Endothelial cell of umbilical vein (primary cell): ENCODE results near the gene SMAD1. TPM values are rescaled to one million over a fixed set of nuclear protein-coding genes. Genes with fewer than 3 reads are reported as not detected.

ENCODE experiments used
- BruUV-seq: library from RNA; stranded (reverse); fragments of 400-500 nt; replicated peaks from 2 replicates; lab custom pipeline; 2021; lab: Mats Ljungman, UMichigan
- CTCF ChIA-PET: fragments of 300-600, 350-600 bp; sonication (Branson Sonifier 250); formaldehyde crosslinking; loops from one replicate; lab custom pipeline; 2021; ENCODE audit warnings: antibody characterized with exemption, inconsistent platforms; lab: Charles Lee
- POLR2A ChIA-PET: fragments of 300-600, 350-600 bp; sonication (Branson Sonifier 250); formaldehyde crosslinking; loops from one replicate; lab custom pipeline; 2021; ENCODE audit warnings: antibody characterized with exemption, inconsistent platforms; lab: Charles Lee
- DNase-seq: peaks from one replicate; pipeline ENCODE4 v3.0.0-alpha.2; 2011; ENCODE audit warnings: low read depth, low spot score
- FAIRE-seq: peaks from 2 replicates; lab custom pipeline; 2011; peaks lifted over from hg19 to GRCh38; lab: Jason Lieb, UNC
- H2AFZ ChIP-seq: 2 replicates; pipeline ENCODE4 v1.6.0; 2012; ENCODE audit warnings: low read depth, low read length, control low read depth, inconsistent platforms
- H3K27ac ChIP-seq: 2 replicates; pipeline ENCODE4 v1.5.1; 2011; ENCODE audit warnings: low read depth, mild to moderate bottlenecking, control low read depth, low read length, moderate library complexity; ENCODE audit not compliant: insufficient read depth
- H3K27me3 ChIP-seq, 2 experiments: 2 replicates each; pipeline versions ENCODE4 v1.6.0 to v1.6.1; 2011; ENCODE audit warnings: low read length in 2 of 2, mixed read lengths in 1 of 2; ENCODE audit not compliant: control insufficient read depth in 2 of 2, insufficient read depth in 2 of 2
- H3K36me3 ChIP-seq, 2 experiments: 2 replicates in 1 of 2; 3 replicates in 1 of 2; pipeline ENCODE4 v1.5.1; 2011; ENCODE audit warnings: low read length in 2 of 2, mild to moderate bottlenecking in 1 of 2, moderate library complexity in 1 of 2; ENCODE audit not compliant: control insufficient read depth in 2 of 2, insufficient read depth in 2 of 2; ENCODE audit errors: extremely low read depth in 1 of 2
- H3K4me1 ChIP-seq: 3 replicates; pipeline ENCODE4 v1.5.1; 2011; ENCODE audit warnings: mild to moderate bottlenecking, low read length; ENCODE audit not compliant: control insufficient read depth, insufficient read depth; ENCODE audit errors: extremely low read depth
- H3K4me2 ChIP-seq: 2 replicates; pipeline ENCODE4 v1.6.1; 2011; ENCODE audit warnings: low read length, control low read depth, mixed read lengths; ENCODE audit not compliant: insufficient read depth
- H3K4me3 ChIP-seq, 3 experiments: fragments of 200-600 bp in 1 of 3; sonication (generic), shearing (Covaris generic) in 1 of 3; replicated peaks in 1 of 3; 2 replicates each; pipeline ENCODE4 v1.5.1; 2011 to 2016; ENCODE audit warnings: control low read depth in 3 of 3, low read length in 3 of 3, mild to moderate bottlenecking in 2 of 3, inconsistent platforms in 1 of 3, low read depth in 1 of 3, moderate library complexity in 1 of 3; ENCODE audit not compliant: insufficient read depth in 1 of 3
- H3K79me2 ChIP-seq: 2 replicates; pipeline ENCODE4 v1.6.0; 2012; ENCODE audit warnings: low read length, inconsistent platforms; ENCODE audit not compliant: control insufficient read depth, insufficient read depth
- H3K9ac ChIP-seq: replicated peaks from 2 replicates; pipeline ENCODE3; 2011; ENCODE audit warnings: low read length, control low read depth; ENCODE audit not compliant: insufficient read depth; ENCODE audit errors: extremely low read depth
- H3K9me1 ChIP-seq: replicated peaks from 3 replicates; pipeline ENCODE4 v1.6.0; 2011; ENCODE audit warnings: mild to moderate bottlenecking, low read length; ENCODE audit not compliant: control insufficient read depth, insufficient read depth; ENCODE audit errors: extremely low read depth
- H3K9me3 ChIP-seq: replicated peaks from 2 replicates; pipeline ENCODE4 v1.5.1; 2012; ENCODE audit warnings: low read length, inconsistent platforms; ENCODE audit not compliant: control insufficient read depth, insufficient read depth
- H4K20me1 ChIP-seq: replicated peaks from 2 replicates; pipeline ENCODE3; 2011; ENCODE audit warnings: mild to moderate bottlenecking, low read length; ENCODE audit not compliant: control insufficient read depth, insufficient read depth; ENCODE audit errors: extremely low read depth
- EZH2 ChIP-seq: IDR thresholded peaks from 2 replicates; pipeline ENCODE4 v1.6.1; 2012; ENCODE audit warnings: borderline replicate concordance, low read depth, mild to moderate bottlenecking, moderate library complexity, low read length, inconsistent platforms; ENCODE audit not compliant: severe bottlenecking
- FOS ChIP-seq: IDR thresholded peaks from 2 replicates; pipeline ENCODE4 v1.6.1; 2011; ENCODE audit warnings: mild to moderate bottlenecking, low read length, moderate library complexity, borderline replicate concordance; ENCODE audit not compliant: insufficient read depth
- GATA2 ChIP-seq: IDR thresholded peaks from 2 replicates; pipeline ENCODE4 v1.7.0; 2011; ENCODE audit warnings: low read depth, mild to moderate bottlenecking, moderate library complexity, mixed read lengths, low read length; ENCODE audit not compliant: insufficient read length, insufficient read depth
- JUN ChIP-seq: IDR thresholded peaks from 2 replicates; pipeline ENCODE4 v1.6.1; 2011; ENCODE audit warnings: borderline replicate concordance, low read depth; ENCODE audit not compliant: insufficient read length, insufficient read depth
- MYC ChIP-seq: IDR thresholded peaks from one replicate; pipeline ENCODE4 v1.6.1; 2011; ENCODE audit warnings: mild to moderate bottlenecking, low read depth, low read length
- POLR2A ChIP-seq: IDR thresholded peaks from 2 replicates; pipeline ENCODE4 v1.6.1; 2012; ENCODE audit warnings: low read depth, mild to moderate bottlenecking, control low read depth, low read length
- POLR2AphosphoS5 ChIP-seq: IDR thresholded peaks from 2 replicates; pipeline ENCODE4 v1.6.1; 2012; ENCODE audit warnings: low read depth, mild to moderate bottlenecking, control low read depth, low read length, moderate library complexity; ENCODE audit not compliant: insufficient read depth
- dilution Hi-C: fragments of 300-500 bp; cut with MboI; formaldehyde crosslinking; loops from one replicate; pipeline ENCODE4 v1.15.0; 2019; ENCODE audit warnings: low sequenced_read_pairs; ENCODE audit not compliant: extremely low pct_ligation_motif_present
- intact Hi-C: fragments of 100-400 bp; cut with micrococcal nuclease; formaldehyde crosslinking; loops from one replicate; pipeline ENCODE4 v1.10.0; 2022
- polyA plus RNA-seq, 4 experiments: library from polyadenylated mRNA; depleted of rRNA in 3 of 4; stranded (reverse) in 3 of 4; unstranded in 1 of 4; fragments of >200 nt; gene quantifications; 2 replicates each; pipeline versions ENCODE4 v1.2.1 to v1.2.3, GENCODE V29; 2011 to 2012; ENCODE audit warnings: missing spikeins in 1 of 4
- total RNA-seq: library from RNA; stranded (reverse); gene quantifications from 2 replicates; pipeline ENCODE4 v1.2.3, GENCODE V29; 2021
- TF ChIP-seq, protein P1 (sequence below): IDR thresholded peaks from 2 replicates; pipeline ENCODE4 v1.6.1; 2011; ENCODE audit not compliant: insufficient read depth, insufficient read length
- TF ChIP-seq, protein P2 (sequence below), 2 donors: IDR thresholded peaks; 1 replicate in 1 of 2; 2 replicates in 1 of 2; pipeline ENCODE4 v1.5.1; 2011; ENCODE audit warnings: low read length in 2 of 2, mild to moderate bottlenecking in 2 of 2, moderate library complexity in 2 of 2, control low read depth in 1 of 2, inconsistent platforms in 1 of 2, low read depth in 1 of 2; ENCODE audit not compliant: insufficient read depth in 1 of 2; ENCODE audit errors: extremely low read depth in 1 of 2

Gene SMAD1
- total and polyA plus RNA-seq, 2 donors (not counting 3 experiments of a cell fraction or from before 2014, with no cell fraction given), result 101 to 116 TPM

DNA sequence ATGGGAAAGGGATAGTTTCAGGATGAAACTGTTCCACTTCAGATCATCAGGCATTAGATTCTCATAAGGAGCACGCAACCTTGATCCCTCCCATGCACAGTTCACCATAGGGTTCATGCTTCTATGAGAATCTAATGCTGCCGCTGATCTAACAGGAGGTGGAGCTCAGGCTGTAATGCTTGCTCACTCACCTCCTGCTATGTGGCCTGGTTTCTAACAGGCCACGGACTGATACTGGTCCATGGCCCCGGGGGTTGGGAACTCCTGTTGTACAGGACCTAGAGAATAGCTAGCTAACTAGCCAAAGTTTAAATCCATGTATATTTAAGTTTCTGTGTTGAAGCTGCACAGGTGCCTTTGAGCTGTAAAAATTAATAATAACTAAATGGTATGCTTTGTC is 71.7 kb downstream of the SMAD1 start:
- no peak for FAIRE-seq
- BruUV-seq, result no TSS peak
- CTCF ChIA-PET, result interaction anchor here (2.0 to 3.4 kb wide), 3 partner anchors 56 to 337 kb away, joined by 9 to 14 read pairs (median 12); no protein-coding TSS in a partner anchor

More for the DNA sequence above, 71.7 kb downstream of the SMAD1 start:
- H3K9me3 ChIP-seq, result no peaks in the 10 kb centered on the region
- H2AFZ ChIP-seq, result no peak overlapping the region
- H3K9ac ChIP-seq, result no peak overlapping the region
- no peaks in the 10 kb centered on the region for H4K20me1 ChIP-seq
- H3K4me3 ChIP-seq, result no peak overlapping the region
- TF ChIP-seq EZH2 (no peak), FOS (no peak), MYC (no peak), JUN (no peak), POLR2AphosphoS5 (no peak), GATA2 (no peak), POLR2A (no peak)
- TF ChIP-seq, protein P1, sequence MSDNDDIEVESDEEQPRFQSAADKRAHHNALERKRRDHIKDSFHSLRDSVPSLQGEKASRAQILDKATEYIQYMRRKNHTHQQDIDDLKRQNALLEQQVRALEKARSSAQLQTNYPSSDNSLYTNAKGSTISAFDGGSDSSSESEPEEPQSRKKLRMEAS, result no peak
- TF ChIP-seq, protein P2, sequence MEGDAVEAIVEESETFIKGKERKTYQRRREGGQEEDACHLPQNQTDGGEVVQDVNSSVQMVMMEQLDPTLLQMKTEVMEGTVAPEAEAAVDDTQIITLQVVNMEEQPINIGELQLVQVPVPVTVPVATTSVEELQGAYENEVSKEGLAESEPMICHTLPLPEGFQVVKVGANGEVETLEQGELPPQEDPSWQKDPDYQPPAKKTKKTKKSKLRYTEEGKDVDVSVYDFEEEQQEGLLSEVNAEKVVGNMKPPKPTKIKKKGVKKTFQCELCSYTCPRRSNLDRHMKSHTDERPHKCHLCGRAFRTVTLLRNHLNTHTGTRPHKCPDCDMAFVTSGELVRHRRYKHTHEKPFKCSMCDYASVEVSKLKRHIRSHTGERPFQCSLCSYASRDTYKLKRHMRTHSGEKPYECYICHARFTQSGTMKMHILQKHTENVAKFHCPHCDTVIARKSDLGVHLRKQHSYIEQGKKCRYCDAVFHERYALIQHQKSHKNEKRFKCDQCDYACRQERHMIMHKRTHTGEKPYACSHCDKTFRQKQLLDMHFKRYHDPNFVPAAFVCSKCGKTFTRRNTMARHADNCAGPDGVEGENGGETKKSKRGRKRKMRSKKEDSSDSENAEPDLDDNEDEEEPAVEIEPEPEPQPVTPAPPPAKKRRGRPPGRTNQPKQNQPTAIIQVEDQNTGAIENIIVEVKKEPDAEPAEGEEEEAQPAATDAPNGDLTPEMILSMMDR (IDR thresholded peaks at IDR 0.05; ENCODE audit: extremely low read depth in 1 of 2, insufficient read depth in 1 of 2, low read depth in 1 of 2, low read length in 2 of 2), result no peak
- H3K4me1 ChIP-seq, result peaks cover 11% of the 10 kb centered on the region
- no peak for DNase-seq
- H3K79me2 ChIP-seq, result peaks cover 2% of the 10 kb centered on the region
- H3K36me3 ChIP-seq, result peaks cover 6 to 9% of the 10 kb centered on the region in 2 experiments
- H3K27ac ChIP-seq, result no peak overlapping the region
- POLR2A ChIA-PET, result interaction anchor here (0.6 kb wide), 2 partner anchors 14 to 117 kb away, joined by 3 to 6 read pairs; no protein-coding TSS in a partner anchor
- no peaks in the 10 kb centered on the region for H3K9me1 ChIP-seq
- intact Hi-C loops (no loop called here), dilution Hi-C loops (no loop called here)
- H3K27me3 ChIP-seq, result no peaks in the 10 kb centered on the region
- no peak overlapping the region for H3K4me2 ChIP-seq
